Trophoblast cell (in vitro differentiated cells and primary cell): ENCODE measurements around the gene MYLK.

Source experiments
- DNase-seq, 2 donors: peaks; one replicate each; pipeline ENCODE4 v3.0.0-alpha.2; 2016
- H2AFZ ChIP-seq: 2 replicates; pipeline ENCODE4 v1.6.1; 2013; ENCODE audit warnings: low read length, moderate library complexity, mild to moderate bottlenecking; ENCODE audit not compliant: insufficient read depth, poor library complexity
- H2AK5ac ChIP-seq: 2 replicates; pipeline ENCODE4 v1.6.1; 2013; ENCODE audit warnings: mild to moderate bottlenecking, low read length
- H2BK120ac ChIP-seq: 2 replicates; pipeline ENCODE4 v1.6.1; 2013; ENCODE audit warnings: low read length, mild to moderate bottlenecking, moderate library complexity; ENCODE audit not compliant: insufficient read depth, poor library complexity
- H2BK12ac ChIP-seq: 2 replicates; pipeline ENCODE4 v1.6.1; 2013; ENCODE audit warnings: mild to moderate bottlenecking, low read length, moderate library complexity
- H2BK5ac ChIP-seq: 2 replicates; pipeline ENCODE4 v1.6.1; 2013; ENCODE audit warnings: low read length, low read depth, moderate library complexity, mild to moderate bottlenecking; ENCODE audit not compliant: poor library complexity
- H3K14ac ChIP-seq: 2 replicates; pipeline ENCODE4 v1.6.1; 2013; ENCODE audit warnings: mild to moderate bottlenecking, low read length
- H3K18ac ChIP-seq: 2 replicates; pipeline ENCODE4 v1.6.1; 2013; ENCODE audit warnings: mild to moderate bottlenecking, low read length
- H3K23ac ChIP-seq: 2 replicates; pipeline ENCODE4 v1.6.1; 2013; ENCODE audit warnings: low read length
- H3K27ac ChIP-seq: 2 replicates; pipeline ENCODE4 v1.5.1; 2013; ENCODE audit warnings: low read depth, mild to moderate bottlenecking, inconsistent platforms, low read length, moderate library complexity
- H3K27me3 ChIP-seq: 2 replicates; pipeline ENCODE4 v1.6.1; 2013; ENCODE audit warnings: inconsistent platforms, mild to moderate bottlenecking, low read length, moderate library complexity; ENCODE audit not compliant: insufficient read depth
- H3K36me3 ChIP-seq, 2 experiments: 1 replicate in 1 of 2; 2 replicates in 1 of 2; pipeline ENCODE4 v1.6.1; 2013; ENCODE audit warnings: low read length in 2 of 2, mild to moderate bottlenecking in 2 of 2, moderate library complexity in 1 of 2; ENCODE audit not compliant: insufficient read depth in 2 of 2, control insufficient read depth in 1 of 2
- H3K4ac ChIP-seq: 2 replicates; pipeline ENCODE4 v1.6.1; 2013; ENCODE audit warnings: low read depth, mild to moderate bottlenecking, low read length, moderate library complexity
- H3K4me1 ChIP-seq, 2 experiments: 1 replicate in 1 of 2; 2 replicates in 1 of 2; pipeline ENCODE4 v1.6.1; 2013; ENCODE audit warnings: low read length in 2 of 2, mild to moderate bottlenecking in 2 of 2, moderate library complexity in 1 of 2; ENCODE audit not compliant: insufficient read depth in 2 of 2, control insufficient read depth in 1 of 2
- H3K4me2 ChIP-seq: 2 replicates; pipeline ENCODE4 v1.6.1; 2013; ENCODE audit warnings: inconsistent platforms, mild to moderate bottlenecking, low read length, moderate library complexity
- H3K4me3 ChIP-seq: 2 replicates; pipeline ENCODE4 v1.5.1; 2013; ENCODE audit warnings: mild to moderate bottlenecking, low read depth, low read length, inconsistent platforms
- H3K79me1 ChIP-seq: one replicate; pipeline ENCODE4 v1.6.1; 2013; ENCODE audit warnings: low read length
- H3K79me2 ChIP-seq: 2 replicates; pipeline ENCODE4 v1.6.1; 2013; ENCODE audit warnings: low read length, mild to moderate bottlenecking; ENCODE audit not compliant: control insufficient read depth, insufficient read depth, poor library complexity
- H3K9ac ChIP-seq: 2 replicates; pipeline ENCODE4 v1.6.1; 2013; ENCODE audit warnings: mild to moderate bottlenecking, low read length
- H3K9me3 ChIP-seq: 2 replicates; pipeline ENCODE4 v1.6.1; 2013; ENCODE audit warnings: low read depth, mild to moderate bottlenecking, control low read depth, inconsistent platforms, low read length; ENCODE audit not compliant: insufficient read depth
- H4K12ac ChIP-seq: 2 replicates; pipeline ENCODE4 v1.6.1; 2013; ENCODE audit warnings: low read depth, mild to moderate bottlenecking, low read length, moderate library complexity
- H4K8ac ChIP-seq: 2 replicates; pipeline ENCODE4 v1.6.1; 2013; ENCODE audit warnings: low read depth, mild to moderate bottlenecking, low read length, moderate library complexity
- H4K91ac ChIP-seq: one replicate; pipeline ENCODE4 v1.6.1; 2013; ENCODE audit warnings: low read depth, mild to moderate bottlenecking, low read length, moderate library complexity
- WGBS: extraction: QIAGEN DNeasy Blood & Tissue Kit; methylation state at CpG from one replicate; pipeline ENCODE4 v1.1.7; 2013; ENCODE audit warnings: missing lambda C conversion rate; ENCODE audit not compliant: insufficient read length, insufficient coverage; ENCODE audit errors: extremely low coverage; 5-methylcytosine and 5-hydroxymethylcytosine counted together

The MYLK gene

DNA sequence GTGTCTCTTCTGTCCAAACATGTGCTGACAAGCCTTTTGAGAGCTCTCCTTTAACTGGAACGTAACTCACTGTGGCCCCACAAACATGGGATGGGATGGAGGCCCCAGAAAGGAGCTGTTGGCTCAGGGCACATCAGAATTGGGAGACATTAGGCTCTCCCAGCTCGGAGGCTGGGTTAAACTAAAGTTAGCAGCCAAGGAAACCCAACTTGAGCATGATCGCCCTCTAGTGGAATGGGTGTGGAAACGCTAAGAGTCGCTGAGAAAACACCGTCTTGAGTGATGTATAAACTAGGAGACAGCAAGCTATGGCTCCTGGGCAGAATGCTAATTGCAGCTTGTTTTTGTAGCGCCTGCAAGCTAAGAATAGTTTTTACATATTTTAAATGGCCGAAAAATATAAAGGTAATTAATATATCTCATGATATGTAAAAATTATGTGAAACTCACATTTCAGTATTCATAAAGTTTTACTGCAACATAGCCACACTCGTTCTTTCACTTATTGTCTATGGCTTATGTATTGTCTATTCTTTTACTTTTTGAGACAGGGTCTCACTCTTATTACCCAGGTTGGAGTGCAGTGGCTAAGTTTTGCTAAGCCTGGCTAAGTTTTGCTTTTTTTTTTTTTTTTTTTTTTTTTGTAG, 160.5 kb downstream of the MYLK start:
- Histone ChIP-seq H3K27me3 (no peaks in the 10 kb centered on the region), H3K18ac (no peak overlapping the region), H3K4me2 (no peak overlapping the region), H4K8ac (peak overlapping the region; percentile 1), H2BK5ac (no peak overlapping the region), H2BK120ac (no peak overlapping the region), H4K91ac (no peak overlapping the region), H3K4me1 (no peaks in the 10 kb centered on the region), H3K4ac (no peak overlapping the region), H2AK5ac (no peak overlapping the region), H2AFZ (no peak overlapping the region), H3K79me2 (no peaks in the 10 kb centered on the region), H3K79me1 (no peaks in the 10 kb centered on the region), H3K14ac (no peak overlapping the region), H3K23ac (no peak overlapping the region), H4K12ac (no peak overlapping the region), H3K27ac (no peak overlapping the region), H3K36me3 (peaks cover 11 to 15% of the 10 kb centered on the region in 2 experiments), H3K9me3 (no peaks in the 10 kb centered on the region), H3K9ac (no peak overlapping the region), H3K4me3 (no peak overlapping the region), H2BK12ac (no peak overlapping the region)
- DNase-seq: peak; percentile 70 to 95
- no CpG with 5 or more reads among the region's 9 CpGs for WGBS

DNA sequence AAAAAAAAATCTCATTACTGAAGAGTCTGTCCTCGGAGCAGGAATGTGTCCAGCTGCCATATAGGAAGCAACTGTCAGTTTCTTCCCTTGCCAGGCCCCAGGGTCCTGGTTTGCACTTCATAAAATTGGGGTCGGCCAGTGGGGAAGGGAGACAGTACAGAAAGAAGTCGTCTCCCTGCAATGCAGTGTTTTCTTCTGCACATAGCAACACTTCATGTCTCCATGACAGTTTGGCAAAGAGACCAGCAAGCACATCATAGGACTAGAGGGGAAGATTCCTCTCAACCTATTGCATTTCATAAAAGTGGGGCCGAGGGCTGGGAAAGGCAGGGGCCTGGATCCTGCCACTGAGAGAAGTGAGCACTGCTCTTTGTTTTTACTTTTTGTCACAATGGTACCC, 161.1 kb downstream of the MYLK start:
- Histone ChIP-seq H3K9me3 (no peaks in the 10 kb centered on the region), H3K27me3 (no peaks in the 10 kb centered on the region), H3K79me2 (no peaks in the 10 kb centered on the region), H3K79me1 (no peaks in the 10 kb centered on the region), H2BK12ac (no peak overlapping the region), H4K8ac (peak overlapping the region; percentile 1), H4K12ac (no peak overlapping the region), H2BK5ac (no peak overlapping the region), H3K4ac (no peak overlapping the region), H3K18ac (no peak overlapping the region), H3K36me3 (peaks cover 11 to 16% of the 10 kb centered on the region in 2 experiments), H3K9ac (no peak overlapping the region), H4K91ac (no peak overlapping the region), H3K14ac (no peak overlapping the region), H3K4me2 (no peak overlapping the region), H3K4me3 (no peak overlapping the region), H3K23ac (no peak overlapping the region), H3K4me1 (no peaks in the 10 kb centered on the region), H2AK5ac (no peak overlapping the region), H3K27ac (no peak overlapping the region), H2BK120ac (no peak overlapping the region), H2AFZ (no peak overlapping the region)
- whole genome bisulfite sequencing: no CpG with 5 or more reads among the region's 4 CpGs
- no peak for DNase-seq

DNA sequence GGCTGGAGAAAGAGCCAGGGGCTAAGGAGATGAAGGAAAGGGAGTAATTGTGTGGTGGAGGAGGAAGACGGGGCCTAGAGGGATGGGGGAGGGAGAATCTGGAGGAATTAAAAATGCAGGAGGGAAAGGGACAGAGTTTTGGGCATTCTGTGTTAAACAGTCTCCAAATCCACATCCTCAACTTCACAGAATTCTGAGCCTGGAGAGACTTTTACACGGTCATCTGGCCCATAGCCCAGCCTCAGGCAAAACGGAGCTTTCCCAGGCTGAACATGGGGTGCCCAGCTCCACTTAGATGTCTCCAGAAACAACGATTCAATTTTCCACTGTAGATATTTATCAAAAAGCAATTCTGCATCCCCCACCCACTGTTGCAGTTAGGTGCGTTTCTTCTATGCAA, 161.7 kb downstream of the MYLK start:
- H3K27ac ChIP-seq: no peak overlapping the region
- H3K9me3 ChIP-seq: no peaks in the 10 kb centered on the region
- peaks cover 14 to 17% of the 10 kb centered on the region in 2 experiments for H3K36me3 ChIP-seq
- DNase-seq: no peak
- no peak overlapping the region for H2AK5ac ChIP-seq
- no peak overlapping the region for H2AFZ ChIP-seq
- no peaks in the 10 kb centered on the region for H3K27me3 ChIP-seq
- H3K18ac ChIP-seq: no peak overlapping the region
- H2BK5ac ChIP-seq: no peak overlapping the region
- no peaks in the 10 kb centered on the region for H3K79me2 ChIP-seq
- H3K23ac ChIP-seq: no peak overlapping the region
- no peak overlapping the region for H3K9ac ChIP-seq
- H4K91ac ChIP-seq: no peak overlapping the region
- no peak overlapping the region for H3K14ac ChIP-seq
- H2BK120ac ChIP-seq: no peak overlapping the region
- no peak overlapping the region for H4K8ac ChIP-seq
- 100% methylated on average over 1 of the region's 5 CpGs for WGBS
- H3K4ac ChIP-seq: no peak overlapping the region
- no peaks in the 10 kb centered on the region for H3K4me1 ChIP-seq
- no peak overlapping the region for H3K4me2 ChIP-seq
- no peak overlapping the region for H2BK12ac ChIP-seq
- H3K79me1 ChIP-seq: no peaks in the 10 kb centered on the region
- H4K12ac ChIP-seq: no peak overlapping the region
- no peak overlapping the region for H3K4me3 ChIP-seq

DNA sequence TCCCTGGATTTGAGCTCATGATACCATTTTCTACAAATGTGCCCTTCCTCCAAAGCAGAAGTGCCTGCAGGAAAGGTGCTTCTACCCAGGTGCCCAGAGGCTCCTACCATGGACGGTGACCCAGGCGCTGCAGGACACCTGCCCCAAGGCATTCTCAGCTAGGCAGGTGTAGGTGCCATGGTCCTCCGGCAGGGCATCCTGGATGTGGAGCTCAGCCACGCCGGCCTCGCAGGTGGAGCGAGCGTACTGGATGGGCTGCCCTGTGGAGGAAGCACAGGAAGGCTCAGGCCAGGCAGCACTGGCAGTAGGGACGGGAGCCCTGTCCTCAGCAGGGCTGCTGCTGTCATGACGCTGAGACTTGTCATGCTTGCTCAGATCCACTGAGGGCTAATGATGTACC, 162.1 kb downstream of the MYLK start:
- Histone ChIP-seq H2AK5ac (no peak overlapping the region), H3K23ac (no peak overlapping the region), H3K4me3 (no peak overlapping the region), H3K9me3 (no peaks in the 10 kb centered on the region), H3K4ac (no peak overlapping the region), H3K18ac (no peak overlapping the region), H3K4me1 (no peaks in the 10 kb centered on the region), H4K8ac (no peak overlapping the region), H2BK120ac (no peak overlapping the region), H3K4me2 (no peak overlapping the region), H3K27ac (no peak overlapping the region), H3K9ac (no peak overlapping the region), H4K12ac (no peak overlapping the region), H4K91ac (no peak overlapping the region), H3K79me2 (no peaks in the 10 kb centered on the region), H2AFZ (no peak overlapping the region), H2BK12ac (no peak overlapping the region), H3K14ac (no peak overlapping the region), H3K27me3 (no peaks in the 10 kb centered on the region), H3K36me3 (peaks cover 14 to 16% of the 10 kb centered on the region in 2 experiments), H3K79me1 (no peaks in the 10 kb centered on the region), H2BK5ac (no peak overlapping the region)
- DNase-seq: no peak
- WGBS: no CpG with 5 or more reads among the region's 10 CpGs
